Subcutaneous abdominal adipose tissue (tissue), 5 donors: ENCODE measurements around the gene EIF2S3.
"Not testable (repeated sequence)": the region's sequence is repeated elsewhere in the genome, so short reads cannot be mapped to it uniquely, and the experiment has no call there.

Source experiments
- H3K27ac ChIP-seq: one replicate; pipeline ENCODE4 v1.7.0; 2013; ENCODE audit warnings: low read depth, mild to moderate bottlenecking, inconsistent platforms, low read length, moderate library complexity
- H3K27me3 ChIP-seq, 5 donors: one replicate each; pipeline ENCODE4 v1.7.0; 2013; ENCODE audit warnings: low read length in 5 of 5, inconsistent platforms in 1 of 5; ENCODE audit not compliant: control insufficient read depth in 5 of 5, insufficient read depth in 4 of 5
- H3K36me3 ChIP-seq, 5 donors: one replicate each; pipeline ENCODE4 v1.7.0; 2013; ENCODE audit warnings: low read length in 5 of 5; ENCODE audit not compliant: control insufficient read depth in 5 of 5, insufficient read depth in 5 of 5
- H3K4me1 ChIP-seq, 5 donors: one replicate each; pipeline ENCODE4 v1.7.0; 2013; ENCODE audit warnings: low read length in 5 of 5, mild to moderate bottlenecking in 3 of 5, moderate library complexity in 1 of 5; ENCODE audit not compliant: control insufficient read depth in 5 of 5, insufficient read depth in 5 of 5
- H3K4me3 ChIP-seq, 5 donors: one replicate each; pipeline ENCODE4 v1.7.0; 2013; ENCODE audit warnings: low read length in 5 of 5, low read depth in 1 of 5
- H3K9ac ChIP-seq, 5 donors: one replicate each; pipeline ENCODE4 v1.7.0; 2013; ENCODE audit warnings: low read length in 5 of 5, mild to moderate bottlenecking in 4 of 5, moderate library complexity in 3 of 5
- H3K9me3 ChIP-seq, 5 donors: one replicate each; pipeline ENCODE4 v1.7.0; 2013; ENCODE audit warnings: low read length in 5 of 5; ENCODE audit not compliant: control insufficient read depth in 5 of 5
- donor health status: healthy.
- donor health status: healthy.
- donor health status: healthy.
- donor health status: healthy.
- donor health status: healthy.

Gene EIF2S3

DNA sequence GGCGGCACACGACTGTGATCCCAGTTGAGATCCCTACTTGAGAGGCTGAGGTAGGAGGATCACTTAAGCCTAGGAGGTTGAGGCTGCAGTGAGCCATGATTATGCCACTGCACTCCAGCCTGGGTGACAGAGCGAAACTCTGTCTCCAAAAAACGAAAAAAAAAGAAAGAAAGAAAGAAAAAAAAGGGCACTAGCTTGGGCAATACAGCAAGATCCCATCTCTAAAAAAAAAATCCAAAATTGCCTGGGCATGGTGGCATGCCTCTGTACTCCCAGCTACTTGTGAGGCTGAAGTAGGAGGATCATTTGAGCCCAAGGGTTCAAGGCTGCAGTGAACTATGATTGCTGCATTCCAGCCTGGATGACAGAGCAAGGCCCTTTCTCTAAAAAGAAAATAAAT, 17.0 kb upstream of the EIF2S3 start:
- H3K4me3 ChIP-seq: no peak overlapping the region
- H3K36me3 ChIP-seq: no peaks in the 10 kb centered on the region
- H3K27me3 ChIP-seq: peaks cover 0 to 9% (median 3%) of the 10 kb centered on the region in 5 donors

DNA sequence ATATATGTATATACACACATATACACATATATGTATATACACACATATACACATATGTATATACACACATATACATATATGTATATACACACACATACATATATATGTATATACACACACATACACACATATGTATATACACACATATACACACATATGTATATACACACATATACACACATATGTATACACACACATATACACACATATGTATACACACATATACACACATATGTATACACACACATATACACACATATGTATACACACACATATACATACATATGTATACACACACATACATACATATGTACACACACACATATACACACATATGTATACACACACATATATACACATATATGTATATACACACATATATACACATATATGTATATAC, 8.7 kb upstream of the EIF2S3 start:
- not testable (repeated sequence) for H3K27me3 ChIP-seq, H3K4me3 ChIP-seq, H3K36me3 ChIP-seq, H3K9ac ChIP-seq, H3K9me3 ChIP-seq, H3K27ac ChIP-seq, H3K4me1 ChIP-seq

More for the DNA sequence above, 17.0 kb upstream of the EIF2S3 start:
- no peak overlapping the region for H3K9ac ChIP-seq
- H3K4me1 ChIP-seq: no peaks in the 10 kb centered on the region
- no peak overlapping the region for H3K27ac ChIP-seq
- H3K9me3 ChIP-seq: no peaks in the 10 kb centered on the region

DNA sequence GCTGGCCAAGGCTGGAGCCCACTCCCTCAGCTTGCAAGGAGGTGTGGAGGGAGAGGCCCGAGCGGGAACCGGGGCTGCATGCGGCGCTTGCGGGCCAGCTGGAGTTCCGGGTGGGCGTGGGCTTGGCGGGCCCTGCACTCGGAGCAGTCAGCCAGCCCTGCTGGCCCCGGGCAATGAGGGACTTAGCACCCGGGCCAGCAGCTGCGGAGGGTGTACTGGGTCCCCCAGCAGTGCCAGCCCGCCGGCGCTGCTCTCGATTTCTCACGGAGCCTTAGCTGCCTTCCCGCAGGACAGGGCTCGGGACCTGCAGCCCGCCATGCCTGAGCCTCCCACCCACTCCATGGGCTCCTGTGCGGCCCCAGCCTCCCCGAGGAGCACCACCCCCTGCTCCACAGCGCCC, 5.1 kb upstream of the EIF2S3 start:
- H3K36me3 ChIP-seq, H3K27ac ChIP-seq, H3K27me3 ChIP-seq, H3K9me3 ChIP-seq, H3K4me3 ChIP-seq, H3K4me1 ChIP-seq, H3K9ac ChIP-seq: not testable (repeated sequence)

DNA sequence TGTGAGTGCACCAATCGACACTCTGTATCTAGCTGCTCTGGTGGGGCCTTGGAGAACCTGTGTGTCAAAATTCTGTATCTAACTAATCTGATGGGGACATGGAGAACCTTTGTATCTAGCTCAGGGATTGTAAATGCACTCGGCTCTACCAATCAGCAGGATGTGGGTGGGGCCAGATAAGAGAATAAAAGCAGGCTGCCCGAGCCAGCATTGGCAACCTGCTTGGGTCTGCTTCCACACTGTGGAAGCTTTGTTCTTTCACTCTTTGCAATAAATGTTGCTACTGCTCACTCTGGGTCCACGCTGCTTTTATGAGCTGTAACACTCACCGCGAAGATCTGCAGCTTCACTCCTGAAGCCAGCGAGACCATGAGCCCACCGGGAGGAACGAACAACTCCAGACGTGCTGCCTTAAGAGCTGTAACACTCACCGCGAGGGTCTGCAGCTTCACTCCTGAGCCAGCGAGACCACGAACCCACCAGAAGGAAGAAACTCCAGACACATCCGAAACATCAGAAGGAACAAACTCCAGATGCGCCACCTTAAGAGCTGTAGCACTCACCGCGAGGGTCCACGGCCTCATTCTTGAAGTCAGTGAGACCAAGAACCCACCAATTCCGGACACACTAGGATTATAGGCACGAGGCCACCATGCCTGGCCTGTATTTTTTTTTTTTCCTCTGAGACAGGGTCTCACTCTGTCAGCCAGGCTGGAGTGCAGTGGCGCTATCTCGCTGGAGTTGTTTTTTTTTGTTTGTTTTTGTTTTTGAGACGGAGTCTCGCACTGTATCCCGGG, 4.0 kb upstream of the EIF2S3 start:
- not testable (repeated sequence) for H3K27me3 ChIP-seq, H3K9me3 ChIP-seq, H3K27ac ChIP-seq, H3K4me3 ChIP-seq, H3K36me3 ChIP-seq, H3K4me1 ChIP-seq, H3K9ac ChIP-seq

DNA sequence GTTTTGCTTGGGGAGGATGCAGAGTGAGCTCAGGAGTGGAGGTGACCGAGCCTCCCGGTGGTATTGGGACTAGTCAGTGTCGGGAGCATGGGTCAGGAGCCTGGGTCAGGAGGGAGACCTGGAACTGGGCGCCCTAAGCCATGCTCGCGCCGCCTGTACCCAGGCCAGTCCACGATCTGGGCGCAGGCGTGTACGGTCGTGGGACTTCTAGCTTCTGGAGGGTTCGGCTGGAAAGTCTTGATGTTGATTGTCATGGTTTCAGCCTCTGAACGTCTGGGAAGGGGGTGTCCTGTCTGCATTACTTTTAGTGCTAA, 244 bp downstream of the EIF2S3 start:
- peak overlapping the region in 4 of 5 donors; percentile 83 to 98 (median 91) for H3K9ac ChIP-seq

DNA sequence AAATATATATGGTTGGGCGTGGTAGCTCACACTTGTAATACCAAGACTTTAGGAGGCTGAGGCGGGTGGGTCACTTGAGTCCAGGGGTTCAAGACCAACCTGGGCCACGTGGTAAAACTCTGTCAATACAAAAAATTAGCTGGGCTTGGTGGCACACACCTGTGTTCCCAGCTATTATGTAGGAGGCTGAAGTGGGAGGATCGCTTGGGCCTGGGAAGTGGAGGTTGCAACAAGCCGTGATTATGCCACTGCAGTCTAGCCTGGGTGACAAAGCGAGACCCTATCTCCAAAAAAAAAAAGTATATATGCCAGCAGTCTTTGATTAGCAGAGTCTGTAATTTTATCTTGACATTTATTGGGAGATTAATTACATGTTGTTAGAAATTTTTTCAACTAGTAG, 8.7 kb downstream of the EIF2S3 start:
- no peaks in the 10 kb centered on the region for H3K9me3 ChIP-seq
- no peak overlapping the region for H3K9ac ChIP-seq
- H3K36me3 ChIP-seq: peaks cover 46 to 77% (median 64%) of the 10 kb centered on the region in 5 donors
- no peaks in the 10 kb centered on the region for H3K4me1 ChIP-seq
- no peak overlapping the region for H3K4me3 ChIP-seq
- no peaks in the 10 kb centered on the region for H3K27me3 ChIP-seq
- H3K27ac ChIP-seq: no peak overlapping the region

More for the DNA sequence above, 244 bp downstream of the EIF2S3 start:
- Histone ChIP-seq H3K4me1 (peaks cover 3 to 11% (median 4%) of the 10 kb centered on the region in 5 donors), H3K27me3 (peaks cover 0 to 6% (median 0%) of the 10 kb centered on the region in 5 donors), H3K36me3 (peaks cover 9 to 26% (median 17%) of the 10 kb centered on the region in 5 donors), H3K9me3 (no peaks in the 10 kb centered on the region), H3K4me3 (peak overlapping the region; percentile 97 to 99 (median 98)), H3K27ac (peak overlapping the region; percentile 94)

DNA sequence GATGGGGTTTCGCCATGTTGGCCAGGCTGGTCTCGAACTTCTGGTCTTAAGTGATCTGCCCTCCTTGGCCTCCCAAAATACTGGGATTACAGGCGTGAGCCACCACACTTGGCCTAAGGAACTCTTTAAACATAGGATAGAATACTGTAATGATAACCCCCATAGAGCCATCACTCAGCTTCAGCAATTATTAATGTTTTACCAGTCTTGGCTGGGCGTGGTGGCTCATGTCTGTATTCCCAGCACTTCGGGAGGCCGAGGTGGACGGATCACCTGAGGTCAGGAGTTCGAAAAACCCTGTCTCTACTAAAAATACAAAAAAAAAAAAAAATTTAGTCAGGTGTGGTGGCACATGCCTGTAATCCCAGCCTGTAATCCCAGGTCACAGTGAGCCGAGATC, 15.1 kb downstream of the EIF2S3 start:
- no peaks in the 10 kb centered on the region for H3K4me1 ChIP-seq
- no peak overlapping the region for H3K4me3 ChIP-seq
- no peaks in the 10 kb centered on the region for H3K27me3 ChIP-seq
- H3K9me3 ChIP-seq: no peaks in the 10 kb centered on the region
- no peak overlapping the region for H3K27ac ChIP-seq
- H3K36me3 ChIP-seq: peaks cover 41 to 83% (median 54%) of the 10 kb centered on the region in 5 donors
- H3K9ac ChIP-seq: no peak overlapping the region

DNA sequence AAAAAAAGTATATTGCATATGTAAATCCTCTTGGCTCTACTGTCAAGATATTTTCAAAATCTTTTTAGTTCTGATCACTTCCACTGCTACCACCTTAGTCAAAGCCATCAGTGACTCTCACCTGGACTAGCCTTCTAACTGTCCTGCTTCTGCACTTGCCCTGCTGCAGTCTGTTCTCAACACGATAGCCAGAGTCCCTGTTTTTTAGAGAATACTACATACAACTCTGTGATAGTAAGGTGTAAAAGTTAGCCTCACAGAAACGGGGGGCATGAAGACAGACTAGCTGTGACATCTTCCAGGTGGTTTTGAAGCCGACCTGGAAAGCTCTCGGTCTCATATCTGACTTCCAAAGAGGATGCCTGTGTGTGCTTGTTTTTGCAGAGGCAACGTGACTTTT, 24.7 kb downstream of the EIF2S3 start:
- Histone ChIP-seq H3K4me1 (no peaks in the 10 kb centered on the region), H3K36me3 (peaks cover 22 to 36% (median 25%) of the 10 kb centered on the region in 5 donors), H3K9ac (no peak overlapping the region), H3K27me3 (no peaks in the 10 kb centered on the region), H3K27ac (no peak overlapping the region), H3K4me3 (no peak overlapping the region), H3K9me3 (no peaks in the 10 kb centered on the region)

DNA sequence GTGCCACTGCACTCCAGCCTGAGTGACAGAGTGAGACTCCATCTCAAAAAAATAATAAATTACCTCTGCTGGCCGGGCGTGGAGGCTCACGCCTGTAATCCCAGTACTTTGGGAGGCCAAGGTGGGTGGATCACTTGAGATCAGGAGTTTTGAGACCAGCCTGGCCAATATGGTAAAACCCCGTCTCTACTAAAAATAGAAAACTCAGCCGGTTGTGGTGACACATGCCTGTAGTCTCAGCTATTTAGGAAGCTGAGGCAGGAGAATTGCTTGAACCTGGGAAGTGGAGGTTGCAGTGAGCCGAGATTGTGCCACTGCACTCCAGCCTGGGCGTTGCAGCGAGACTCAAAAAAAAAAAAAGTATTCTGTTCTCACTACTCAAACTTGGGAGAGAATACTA, 25.5 kb downstream of the EIF2S3 start:
- H3K4me1 ChIP-seq, H3K9me3 ChIP-seq, H3K27ac ChIP-seq, H3K9ac ChIP-seq, H3K4me3 ChIP-seq, H3K27me3 ChIP-seq: not testable (repeated sequence)
- H3K36me3 ChIP-seq: peaks cover 18 to 30% (median 20%) of the 10 kb centered on the region in 5 donors

DNA sequence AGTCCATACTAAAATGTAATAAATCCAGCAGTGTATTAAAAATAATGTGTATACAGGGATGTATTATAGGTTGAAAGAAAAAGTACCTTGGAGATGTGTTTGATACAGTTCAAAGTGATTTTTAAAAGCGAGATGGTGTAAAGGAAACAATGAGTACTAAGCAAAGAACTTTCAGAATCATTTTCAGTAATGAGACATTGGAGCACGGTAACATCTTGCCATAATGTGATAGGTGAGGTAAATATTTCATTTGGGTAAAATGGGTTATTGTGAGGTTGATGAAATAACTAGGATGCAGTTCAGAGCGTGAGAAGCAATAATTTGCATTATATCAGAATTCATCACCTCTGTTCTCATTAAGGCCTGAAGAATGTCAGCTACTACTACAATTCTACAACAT, 25.9 kb downstream of the EIF2S3 start:
- Histone ChIP-seq H3K9me3 (no peaks in the 10 kb centered on the region), H3K36me3 (peaks cover 14 to 26% (median 15%) of the 10 kb centered on the region in 5 donors), H3K9ac (no peak overlapping the region), H3K4me3 (no peak overlapping the region), H3K27ac (no peak overlapping the region), H3K27me3 (no peaks in the 10 kb centered on the region), H3K4me1 (no peaks in the 10 kb centered on the region)
